ENCODE measurements around the gene ASB1. TPM values are rescaled to one million over a fixed set of nuclear protein-coding genes. Genes with fewer than 3 reads are reported as not detected.

The ASB1 gene
- total and polyA plus RNA-seq, 10 of the 15 experiments (the other 5 are each of a cell fraction or from before 2014, with no cell fraction given) = 5.2 to 31.2 (median 25.8) TPM

DNA sequence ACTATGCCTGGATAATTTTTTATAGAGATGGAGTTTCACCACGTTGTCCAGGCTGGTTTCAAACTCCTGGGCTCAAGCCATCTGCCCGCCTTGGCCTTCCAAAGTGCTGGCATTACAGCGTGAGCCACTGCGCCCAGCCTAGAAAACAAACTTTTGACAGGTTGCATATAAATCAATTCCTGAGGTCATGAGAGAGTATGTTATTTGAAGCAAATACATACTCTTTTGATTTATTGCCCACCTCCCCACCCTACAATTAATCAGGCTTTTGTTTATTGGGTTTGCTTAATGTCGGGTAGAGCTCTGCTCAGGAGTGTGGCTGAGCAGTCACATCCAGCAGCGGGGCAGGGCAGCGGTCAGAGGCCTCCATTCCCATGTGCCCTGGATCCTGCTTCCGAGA is 37.9 kb upstream of the ASB1 start:
- Histone ChIP-seq H3K9me3 (replicated peaks; ENCODE audit: control insufficient read depth, insufficient read depth, low read length) (no peaks in the 10 kb centered on the region), H3K4me2 (ENCODE audit: control insufficient read depth, insufficient read depth) (no peak overlapping the region), H3K36me3 (ENCODE audit: control insufficient read depth in 2 of 2, insufficient read depth in 2 of 2, low read length in 1 of 2) (no peaks in the 10 kb centered on the region), H3K27me3 (replicated peaks in 1 of 2; ENCODE audit: control insufficient read depth in 2 of 2, insufficient read depth in 2 of 2, low read length in 1 of 2) (no peaks in the 10 kb centered on the region), H4K20me1 (ENCODE audit: control insufficient read depth, insufficient read depth) (no peaks in the 10 kb centered on the region), H2AFZ (ENCODE audit: control insufficient read depth, low read depth, low read length) (no peak overlapping the region), H3K4me1 (ENCODE audit: control insufficient read depth, insufficient read depth, low read length) (no peaks in the 10 kb centered on the region), H3K9ac (ENCODE audit: control insufficient read depth, insufficient read depth, low read length) (no peak overlapping the region), H3K4me3 (no peak overlapping the region), H3K79me2 (ENCODE audit: control insufficient read depth, insufficient read depth, low read length) (no peaks in the 10 kb centered on the region), H3K27ac (ENCODE audit: control insufficient read depth, insufficient read depth) (no peak overlapping the region)
- ChIA-PET SMC1A (ENCODE audit: uncharacterized antibody, unreplicated experiment) (no interaction called here), POLR2A (no interaction called here), CTCF (no interaction called here), RAD21 (ENCODE audit: unreplicated experiment) (no interaction called here)
- WGBS (ENCODE audit: insufficient coverage, insufficient replicate concordance, low lambda C conversion rate, missing lambda C conversion rate) = 87% methylated on average over 8 of the region's 8 CpGs
- DNase-seq (ENCODE audit: low read depth, low spot score) (no peak), FAIRE-seq (no peak), ATAC-seq (no peak)
- no peak for TF ChIP-seq MEF2A (IDR thresholded peaks at IDR 0.05; ENCODE audit: insufficient read depth, low read depth, low read length)
- no peak for TF ChIP-seq HDAC2 (IDR thresholded peaks at IDR 0.05)
- no peak for TF ChIP-seq NR2C2 (IDR thresholded peaks at IDR 0.05; ENCODE audit: borderline replicate concordance, control insufficient read depth, insufficient read length, low read depth)
- no peak for TF ChIP-seq ZNF217 (IDR thresholded peaks at IDR 0.05)
- no peak for TF ChIP-seq CBX3 (IDR thresholded peaks at IDR 0.05; ENCODE audit: borderline replicate concordance, low read depth)
- TF ChIP-seq PAX8 (IDR thresholded peaks at IDR 0.05) = no peak
- no peak for TF ChIP-seq POU2F2 (IDR thresholded peaks at IDR 0.05; ENCODE audit: borderline replicate concordance, low read depth, low read length)
- TF ChIP-seq PKNOX1 (IDR thresholded peaks at IDR 0.05) = no peak
- no peak for TF ChIP-seq FOXM1 (IDR thresholded peaks at IDR 0.05; ENCODE audit: low read depth, low read length)
- in situ Hi-C loops (cut with MboI) = no loop called here
- intact Hi-C loops (cut with micrococcal nuclease; ENCODE audit: unreplicated experiment) = no loop called here
- no TSS peak for BruUV-seq (replicated peaks)

Data from GM12878 (cell line).